PC-9 (cell line): ENCODE data around the gene CDK11A.

ENCODE experiments used
- CTCF ChIP-seq: fragments of 200-600 bp; sonication (generic); conservative IDR thresholded peaks from 2 replicates; pipeline ENCODE4 v1.6.1; 2017; ENCODE audit warnings: mixed run types, antibody characterized with exemption, mild to moderate bottlenecking, moderate library complexity
- EZH2 ChIP-seq: fragments of 200-600 bp; sonication (generic); IDR thresholded peaks from 2 replicates; pipeline ENCODE4 v1.8.0; 2017; ENCODE audit warnings: antibody characterized with exemption, low read depth

- TF ChIP-seq CTCF (no peak), EZH2 (no peak)
Observed at GRCh38 chr1:1680031-1680911, 43.9 kb downstream of the CDK11A start.
